GM19023 (cell line): Measurements from ENCODE around the gene MYH7.
"Not testable (repeated sequence)": the region's sequence is repeated elsewhere in the genome, so short reads cannot be mapped to it uniquely, and the experiment has no call there.

ENCODE experiments used
- ATAC-seq: cut with Tn5 transposase; IDR thresholded peaks from one replicate; pipeline ENCODE4 v1.9.1; 2021; ENCODE audit warnings: mild to moderate bottlenecking, moderate library complexity; ENCODE audit not compliant: unreplicated experiment

Gene MYH7

GRCh38 chr14:23431486-23431885 lies 4.0 kb downstream of the MYH7 start:
- ATAC-seq, result no peak

DNA sequence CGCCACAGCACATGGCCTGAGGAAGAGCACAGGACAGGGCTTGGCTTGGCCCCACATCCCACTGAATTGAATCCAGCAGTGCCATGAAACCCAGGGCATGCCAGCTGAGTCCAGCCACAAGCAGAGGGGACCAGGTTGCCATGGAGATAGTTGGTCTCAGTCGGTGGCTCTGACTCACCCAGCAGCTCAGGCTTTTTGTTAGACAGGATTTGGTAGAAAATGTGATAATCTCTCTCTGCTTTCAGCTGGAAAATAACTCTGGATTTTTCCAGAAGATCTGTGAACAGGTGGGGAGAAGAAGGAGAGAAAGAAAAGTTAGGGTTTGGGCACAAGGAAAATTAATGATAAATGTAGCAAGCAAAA lies 4.8 kb downstream of the MYH7 start:
- ATAC-seq, result no peak

GRCh38 chr14:23430016-23430722 lies 5.3 kb downstream of the MYH7 start:
- ATAC-seq, result no peak

DNA sequence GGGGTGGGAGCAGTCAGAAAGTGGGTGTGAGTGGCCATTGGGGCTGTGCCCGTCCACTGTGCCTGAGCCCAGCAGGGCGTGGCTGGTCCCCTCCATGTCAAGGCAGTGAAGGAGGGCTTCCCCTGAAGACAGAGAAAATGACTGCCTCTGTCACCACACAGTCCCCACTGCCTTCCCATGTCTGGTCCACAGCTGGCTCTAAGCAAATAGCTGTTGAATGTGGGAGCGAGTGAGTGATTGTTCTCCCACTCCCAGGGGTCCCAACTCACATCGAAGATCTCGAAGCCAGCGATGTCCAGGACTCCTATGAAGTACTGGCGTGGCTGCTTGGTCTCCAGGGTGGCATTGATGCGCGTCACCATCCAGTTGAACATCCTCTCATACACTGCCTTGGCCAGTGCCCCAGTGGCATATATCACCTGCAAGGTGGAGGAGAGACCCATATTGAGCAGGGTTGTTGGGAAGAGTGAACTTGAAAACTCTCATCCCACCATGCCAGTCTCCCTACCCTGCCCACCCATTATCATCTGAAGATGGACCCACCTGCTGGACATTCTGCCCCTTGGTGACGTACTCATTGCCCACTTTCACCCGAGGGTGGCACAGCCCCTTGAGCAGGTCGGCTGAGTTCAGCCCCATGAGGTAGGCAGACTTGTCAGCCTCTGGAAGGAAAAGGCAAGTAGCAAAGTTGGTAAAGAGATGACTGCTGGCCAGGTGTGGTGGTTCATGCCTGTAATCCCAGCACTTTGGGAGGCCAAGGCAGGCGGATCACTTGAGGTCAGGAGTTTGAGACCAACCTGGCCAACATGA lies 6.6 kb downstream of the MYH7 start:
- ATAC-seq, result no peak

GRCh38 chr14:23425798-23426197 lies 9.7 kb downstream of the MYH7 start:
- ATAC-seq, result not testable (repeated sequence)

DNA sequence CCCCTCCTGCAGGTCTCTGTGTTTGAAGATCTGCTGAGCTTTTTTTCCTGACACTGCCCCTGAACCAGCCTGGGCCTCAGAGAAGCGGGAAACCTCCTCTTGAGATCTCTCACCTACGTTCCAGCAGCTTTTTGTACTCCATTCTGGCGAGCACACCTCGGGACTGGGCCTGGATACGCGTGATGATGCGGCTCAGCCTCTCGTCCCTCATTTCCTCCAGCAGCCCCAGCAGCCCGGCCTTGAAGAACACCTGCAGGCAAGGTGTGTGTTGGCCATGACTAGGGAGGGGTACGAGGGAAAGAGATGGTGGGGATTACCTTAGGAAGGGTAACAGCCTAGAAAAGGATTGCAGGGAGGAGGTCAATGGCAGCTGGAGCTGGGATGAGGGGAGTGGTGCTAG lies 10.3 kb downstream of the MYH7 start:
- ATAC-seq, result no peak

DNA sequence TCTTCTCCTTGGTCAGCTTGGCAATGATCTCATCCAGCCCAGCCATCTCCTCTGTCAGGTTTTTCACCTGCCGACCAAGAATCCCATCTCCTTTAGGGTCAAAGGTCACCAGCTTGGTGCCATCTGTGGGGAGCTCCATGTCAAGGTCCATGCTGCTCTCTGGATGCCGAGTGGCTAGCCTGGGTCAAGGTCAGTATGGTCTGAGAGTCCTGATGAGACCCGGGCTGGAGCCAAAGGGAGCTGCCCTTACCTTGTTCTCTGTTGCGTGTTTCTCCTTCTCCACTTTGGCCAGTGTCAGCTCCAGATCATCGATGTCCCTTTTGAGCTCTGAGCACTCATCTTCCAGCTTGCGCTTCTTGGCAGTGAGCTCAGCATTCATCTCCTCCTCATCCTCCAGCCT lies 11.8 kb downstream of the MYH7 start:
- ATAC-seq, result no peak

DNA sequence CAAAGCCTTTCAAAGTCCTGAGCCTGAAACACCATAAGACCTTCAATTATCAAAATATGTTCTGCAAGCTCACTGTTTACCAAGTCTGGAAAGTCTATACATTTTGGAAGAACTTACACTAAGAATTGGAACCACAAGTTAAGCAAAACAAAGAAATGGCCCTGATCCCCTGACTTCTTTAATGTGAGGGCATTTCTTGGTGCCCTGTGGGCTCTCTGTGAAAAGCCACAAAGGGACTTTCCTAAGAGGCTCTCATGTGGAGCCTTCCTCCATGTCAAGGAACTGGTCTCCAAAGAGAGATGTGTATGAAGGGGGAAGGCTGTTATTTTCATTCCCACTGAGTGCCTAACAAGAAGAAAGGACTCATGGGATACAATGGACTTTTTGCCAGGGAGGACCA lies 13.9 kb downstream of the MYH7 start:
- ATAC-seq, result no peak

DNA sequence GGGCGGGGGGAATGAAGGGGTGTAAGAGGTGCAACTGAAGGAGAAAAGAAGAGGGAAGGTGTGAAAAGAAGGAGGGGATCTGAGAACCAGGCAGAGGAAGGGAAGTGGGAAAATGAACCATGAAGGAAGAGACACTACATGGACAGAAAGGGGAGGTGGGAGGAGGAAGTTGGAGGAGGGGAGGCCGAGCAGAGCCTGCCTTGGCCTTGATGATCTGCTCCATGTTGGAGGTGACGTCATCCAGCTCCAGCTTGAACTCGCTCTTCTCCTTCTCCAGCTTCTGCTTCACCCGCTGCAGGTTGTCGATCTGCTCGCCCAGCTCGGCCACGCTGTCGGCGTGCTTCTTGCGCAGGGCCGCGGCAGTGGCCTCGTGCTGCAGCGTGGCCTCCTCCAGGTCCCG lies 15.8 kb downstream of the MYH7 start:
- ATAC-seq, result not testable (repeated sequence)

- ATAC-seq, result no peak
Measured at GRCh38 chr14:23418021-23418420, 17.4 kb downstream of the MYH7 start.

DNA sequence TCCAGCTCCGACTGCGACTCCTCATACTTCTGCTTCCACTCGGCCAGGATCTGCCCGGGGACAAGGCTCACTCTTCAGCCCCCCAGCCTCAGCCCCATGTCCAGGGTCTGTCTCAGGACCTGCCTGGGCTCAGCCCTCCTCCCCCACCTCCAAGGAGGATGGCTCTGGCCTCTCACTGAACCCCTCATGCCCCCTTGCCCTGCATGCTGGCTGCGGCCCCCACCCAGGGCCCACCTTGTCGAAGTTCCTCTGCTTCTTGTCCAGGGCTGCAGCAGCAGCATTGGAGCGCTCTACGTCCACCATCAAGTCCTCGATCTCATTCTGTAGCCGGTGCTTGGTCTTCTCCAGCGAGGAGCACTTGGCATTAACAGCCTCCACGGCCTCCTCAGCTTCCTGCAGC lies 18.2 kb downstream of the MYH7 start:
- ATAC-seq, result not testable (repeated sequence)

GRCh38 chr14:23416801-23417200 lies 18.7 kb downstream of the MYH7 start:
- ATAC-seq, result no peak

- no peak for ATAC-seq
Measured at GRCh38 chr14:23415821-23416778, 19.4 kb downstream of the MYH7 start.

GRCh38 chr14:23414906-23415820 lies 20.3 kb downstream of the MYH7 start:
- ATAC-seq, result no peak

- ATAC-seq, result no peak
Measured at GRCh38 chr14:23414254-23414653, 21.2 kb downstream of the MYH7 start.

GRCh38 chr14:23413681-23414080 lies 21.8 kb downstream of the MYH7 start:
- ATAC-seq, result no peak

DNA sequence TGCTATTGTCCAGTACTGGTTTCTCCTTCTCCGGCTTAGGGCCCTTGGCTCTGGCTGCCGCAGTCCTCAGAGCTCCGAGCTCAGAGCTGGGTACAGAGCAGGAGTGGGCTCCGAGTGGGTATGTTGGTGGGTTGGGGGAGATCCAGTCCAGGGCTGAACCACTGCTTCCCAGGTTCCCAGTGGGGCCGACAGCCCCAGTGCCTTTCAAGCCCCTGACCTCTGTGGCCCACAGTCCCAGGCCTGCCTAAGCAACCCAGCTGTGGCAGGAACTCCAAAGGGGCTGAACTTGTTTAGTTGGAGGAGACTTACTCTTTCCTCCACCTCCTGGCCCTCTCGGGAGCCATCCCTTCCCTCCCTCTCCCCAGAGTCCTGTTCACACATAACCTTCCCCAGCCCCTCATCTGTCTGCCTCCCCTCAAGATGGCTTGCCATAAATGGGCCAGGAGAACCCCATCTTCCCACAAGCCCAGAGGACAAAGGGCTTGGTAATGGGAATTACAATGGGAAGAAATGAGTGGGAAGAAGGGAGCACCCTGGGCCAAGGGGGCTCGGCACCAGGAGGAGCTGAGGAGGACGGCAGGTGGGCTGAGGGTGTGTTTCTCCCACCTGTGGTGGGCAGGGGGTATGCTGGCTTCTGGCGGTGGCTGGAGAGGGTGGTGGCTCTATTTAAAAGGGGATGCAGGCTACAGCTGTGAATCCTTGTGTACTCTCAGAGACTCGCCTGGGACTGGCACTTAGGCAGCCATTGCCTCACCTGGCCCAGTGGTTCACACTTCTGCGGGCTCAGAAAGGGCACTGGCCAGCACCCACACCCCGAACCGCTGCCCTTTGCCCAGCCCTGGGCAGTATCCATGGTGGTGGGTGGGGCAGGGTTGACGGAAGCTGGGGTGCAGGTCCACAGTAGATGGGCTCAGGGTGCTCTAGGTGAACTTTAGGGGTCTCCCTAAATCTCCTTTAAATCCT lies 23.6 kb downstream of the MYH7 start:
- no peak for ATAC-seq

- no peak for ATAC-seq
Measured at GRCh38 chr14:23409966-23410635, 25.4 kb downstream of the MYH7 start.

- no peak for ATAC-seq
Measured at GRCh38 chr14:23409475-23409874, 26.0 kb downstream of the MYH7 start.
